GM13976 (cell line): ENCODE data around the gene CEACAM21.
"Not testable (repeated sequence)": the region's sequence is repeated elsewhere in the genome, so short reads cannot be mapped to it uniquely, and the experiment has no call there.

Experiments
- DNase-seq: peaks from one replicate; pipeline ENCODE4 v3.0.0; 2012; ENCODE audit warnings: low spot score
- in situ Hi-C: fragments of 300-500 bp; cut with MboI; formaldehyde crosslinking; loops from one replicate; pipeline ENCODE4 v1.12.0; 2022; ENCODE audit warnings: low sequenced_read_pairs, mixed read lengths, inconsistent platforms; ENCODE audit not compliant: unreplicated experiment
- TF ChIP-seq, protein P1 (sequence below): IDR thresholded peaks from 2 replicates; pipeline ENCODE4 v1.5.1; 2012; ENCODE audit warnings: borderline replicate concordance, mild to moderate bottlenecking; ENCODE audit not compliant: insufficient read depth; ENCODE audit errors: extremely low read depth, missing control alignments, control extremely low read depth

Gene CEACAM21

DNA sequence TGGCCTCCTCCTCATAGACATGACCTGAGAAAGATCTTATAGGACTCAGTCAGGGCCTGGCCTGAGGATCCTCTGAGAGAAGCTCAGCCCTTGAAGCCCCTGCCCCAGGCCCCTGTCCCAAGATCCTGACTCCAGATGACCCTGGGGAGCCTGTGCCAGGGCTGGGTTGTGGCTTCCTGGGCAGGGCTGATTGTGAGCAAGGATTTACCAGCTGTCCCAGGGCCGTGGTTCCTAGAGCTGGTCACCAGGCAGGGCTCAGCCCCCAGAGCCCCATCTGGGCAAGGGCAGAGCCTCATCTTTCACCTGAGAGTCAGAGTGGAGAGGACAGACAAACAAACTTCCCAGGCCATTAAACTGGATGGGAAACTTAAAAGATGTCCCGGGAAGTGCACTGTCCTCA, 1.9 kb downstream of the CEACAM21 start:
- no peak for DNase-seq
- in situ Hi-C loops = no loop called here
- TF ChIP-seq, protein P1, sequence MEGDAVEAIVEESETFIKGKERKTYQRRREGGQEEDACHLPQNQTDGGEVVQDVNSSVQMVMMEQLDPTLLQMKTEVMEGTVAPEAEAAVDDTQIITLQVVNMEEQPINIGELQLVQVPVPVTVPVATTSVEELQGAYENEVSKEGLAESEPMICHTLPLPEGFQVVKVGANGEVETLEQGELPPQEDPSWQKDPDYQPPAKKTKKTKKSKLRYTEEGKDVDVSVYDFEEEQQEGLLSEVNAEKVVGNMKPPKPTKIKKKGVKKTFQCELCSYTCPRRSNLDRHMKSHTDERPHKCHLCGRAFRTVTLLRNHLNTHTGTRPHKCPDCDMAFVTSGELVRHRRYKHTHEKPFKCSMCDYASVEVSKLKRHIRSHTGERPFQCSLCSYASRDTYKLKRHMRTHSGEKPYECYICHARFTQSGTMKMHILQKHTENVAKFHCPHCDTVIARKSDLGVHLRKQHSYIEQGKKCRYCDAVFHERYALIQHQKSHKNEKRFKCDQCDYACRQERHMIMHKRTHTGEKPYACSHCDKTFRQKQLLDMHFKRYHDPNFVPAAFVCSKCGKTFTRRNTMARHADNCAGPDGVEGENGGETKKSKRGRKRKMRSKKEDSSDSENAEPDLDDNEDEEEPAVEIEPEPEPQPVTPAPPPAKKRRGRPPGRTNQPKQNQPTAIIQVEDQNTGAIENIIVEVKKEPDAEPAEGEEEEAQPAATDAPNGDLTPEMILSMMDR = no peak

DNA sequence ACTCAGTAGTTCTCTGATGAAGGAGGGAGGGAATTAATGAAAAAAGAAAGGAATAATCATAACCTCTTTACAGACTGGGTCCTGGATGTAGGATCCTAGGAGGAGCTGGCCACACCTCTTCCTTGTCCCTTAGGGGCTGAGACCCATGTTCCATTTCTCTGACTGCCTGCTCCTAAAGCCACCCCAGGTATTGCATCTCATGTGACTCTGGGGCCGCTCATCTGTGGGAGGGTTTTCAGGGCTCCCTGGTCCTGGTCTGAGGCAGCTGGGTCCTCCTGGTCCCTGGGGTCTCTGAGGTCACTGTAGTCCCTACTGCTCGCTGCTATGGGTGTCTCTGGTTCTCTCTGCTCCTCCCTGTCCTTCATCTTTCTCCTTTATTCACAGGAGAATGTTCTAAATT, 2.9 kb downstream of the CEACAM21 start:
- no peak for DNase-seq
- TF ChIP-seq, protein P1 = no peak
- in situ Hi-C loops = no loop called here

DNA sequence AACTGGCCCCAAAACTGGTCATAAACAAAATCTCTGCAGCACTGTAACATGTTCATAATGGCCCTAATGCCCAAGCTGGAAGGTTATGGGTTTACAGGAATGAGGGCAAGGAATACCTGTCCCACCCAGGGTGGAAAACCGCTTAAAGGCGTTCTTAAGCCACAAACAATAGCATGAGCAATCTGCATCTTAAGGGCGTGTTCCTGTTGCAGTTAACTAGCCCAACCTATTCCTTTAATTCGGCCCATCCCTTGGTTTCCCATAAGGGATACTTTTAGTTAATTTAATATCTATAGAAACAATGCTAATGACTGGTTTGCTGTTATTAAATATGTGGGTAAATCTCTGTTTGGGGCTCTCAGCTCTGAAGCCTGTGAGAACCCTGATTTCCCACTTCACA, 5.1 kb downstream of the CEACAM21 start:
- DNase-seq, in situ Hi-C loops: not testable (repeated sequence)

DNA sequence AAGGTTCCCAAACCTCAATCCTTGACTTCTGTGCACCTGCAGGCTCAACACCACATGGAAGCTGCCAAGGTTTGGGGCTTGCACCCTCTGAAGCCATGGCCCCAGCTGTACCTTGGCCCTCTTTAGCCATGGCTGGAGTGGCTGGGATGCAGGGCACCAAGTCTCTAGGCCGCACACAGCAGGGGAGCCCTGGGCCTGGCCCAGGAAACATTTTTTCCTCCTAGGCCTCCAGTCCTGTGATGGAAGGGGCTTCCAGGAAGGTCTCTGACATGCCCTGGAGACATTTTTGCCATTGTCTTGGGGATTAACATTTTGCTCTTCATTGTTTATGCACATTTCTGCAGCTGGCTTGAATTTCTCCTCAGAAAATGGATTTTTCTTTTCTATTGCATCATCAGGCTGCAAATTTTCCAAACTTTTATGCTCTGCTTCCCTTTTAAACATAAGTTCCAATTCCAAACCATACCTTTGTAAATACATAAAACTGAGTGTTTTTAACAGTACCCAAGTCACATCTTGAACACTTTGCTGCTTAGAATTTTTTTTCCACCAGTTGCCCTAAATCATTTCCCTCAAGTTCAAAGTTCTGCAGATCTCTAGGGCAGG, 6.7 kb downstream of the CEACAM21 start:
- in situ Hi-C loops, DNase-seq: not testable (repeated sequence)

DNA sequence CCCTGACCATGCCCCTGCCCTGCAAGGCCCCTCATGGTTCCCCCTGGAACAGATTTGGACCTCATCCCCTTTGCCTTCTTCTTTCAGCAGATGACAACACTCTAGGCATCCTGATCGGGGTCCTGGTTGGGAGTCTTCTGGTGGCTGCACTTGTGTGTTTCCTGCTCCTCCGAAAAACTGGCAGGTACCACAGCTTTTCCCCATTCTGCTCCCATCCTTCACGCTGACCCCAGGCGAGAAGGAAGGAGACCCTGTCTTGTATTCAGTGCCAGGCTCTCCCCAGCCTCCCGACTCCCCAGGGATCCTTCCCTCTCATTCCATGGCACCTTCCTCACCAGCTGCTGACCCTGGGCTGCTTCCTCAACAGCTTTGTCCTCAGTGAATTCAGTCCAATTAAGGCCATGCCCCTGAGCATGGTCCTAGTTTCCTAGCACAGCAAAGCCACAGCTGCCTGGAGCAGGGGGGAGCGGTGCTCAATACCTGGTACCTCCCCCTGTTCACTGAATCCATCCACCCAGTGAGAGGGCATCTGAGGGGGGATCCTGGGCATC, 8.4 kb downstream of the CEACAM21 start:
- TF ChIP-seq, protein P1 = no peak
- in situ Hi-C loops = no loop called here
- no peak for DNase-seq

DNA sequence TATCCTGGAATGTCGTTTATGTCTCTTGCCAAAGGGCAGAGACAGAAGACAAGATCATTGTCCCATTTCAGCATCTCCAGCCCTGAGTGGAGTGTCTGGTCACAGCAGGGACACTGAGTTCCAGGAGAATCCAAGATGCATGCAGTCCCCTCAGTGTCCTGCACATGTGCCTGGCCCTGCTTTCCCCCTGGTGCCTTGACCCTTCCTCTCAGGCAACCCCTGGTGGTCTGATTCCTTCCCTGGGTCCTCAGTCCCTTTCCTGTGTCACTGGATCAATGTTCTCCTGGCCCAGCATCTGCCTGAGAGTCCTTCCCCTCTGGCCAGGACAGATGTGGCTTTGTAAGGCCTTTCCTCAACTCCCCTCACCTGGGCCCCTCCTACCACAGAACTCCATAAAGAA, 9.0 kb downstream of the CEACAM21 start:
- TF ChIP-seq, protein P1 = no peak
- no peak for DNase-seq
- in situ Hi-C loops = no loop called here

DNA sequence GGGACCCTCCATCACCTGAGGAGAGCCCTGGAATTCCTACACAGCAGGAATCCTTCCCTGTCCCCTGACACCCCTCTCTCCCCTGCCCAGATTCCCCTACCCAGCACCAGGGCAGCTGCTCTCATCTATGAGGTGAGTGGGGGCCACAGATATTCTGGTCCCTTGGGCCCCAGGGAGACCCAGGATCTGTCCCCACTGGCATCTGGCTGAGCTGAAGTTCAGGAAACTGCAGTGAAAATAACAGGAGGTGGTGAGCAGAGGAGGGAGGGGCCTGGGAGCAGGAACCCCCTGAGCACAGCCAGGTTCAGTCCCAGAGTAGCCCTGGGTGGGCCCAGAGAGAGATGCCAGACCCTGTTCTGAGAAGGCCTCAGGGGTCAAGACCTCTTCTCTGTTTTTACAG, 10.1 kb downstream of the CEACAM21 start:
- TF ChIP-seq, protein P1 = no peak
- no peak for DNase-seq
- in situ Hi-C loops = no loop called here
